NOMO-1 (cell line): ENCODE data around the gene RAB6B.

Experiments
- DNase-seq, 2 experiments: peaks; one replicate each; lab custom pipeline; 2025; ENCODE audit not compliant: unreplicated experiment in 2 of 2; lab: John Stamatoyannopoulos, UW

The RAB6B gene

GRCh38 chr3:133860519-133860918 is 35.2 kb downstream of the RAB6B start:
- no peak for DNase-seq

- DNase-seq = no peak
Observed at GRCh38 chr3:133859381-133860234, 36.1 kb downstream of the RAB6B start.

GRCh38 chr3:133857767-133858166 is 37.9 kb downstream of the RAB6B start:
- DNase-seq = peak; percentile 52 to 58

- DNase-seq = no peak
Observed at GRCh38 chr3:133856316-133856715, 39.4 kb downstream of the RAB6B start.

GRCh38 chr3:133855772-133856171 is 39.9 kb downstream of the RAB6B start:
- no peak for DNase-seq

- no peak for DNase-seq
Observed at GRCh38 chr3:133855002-133855370, 40.7 kb downstream of the RAB6B start.

DNA sequence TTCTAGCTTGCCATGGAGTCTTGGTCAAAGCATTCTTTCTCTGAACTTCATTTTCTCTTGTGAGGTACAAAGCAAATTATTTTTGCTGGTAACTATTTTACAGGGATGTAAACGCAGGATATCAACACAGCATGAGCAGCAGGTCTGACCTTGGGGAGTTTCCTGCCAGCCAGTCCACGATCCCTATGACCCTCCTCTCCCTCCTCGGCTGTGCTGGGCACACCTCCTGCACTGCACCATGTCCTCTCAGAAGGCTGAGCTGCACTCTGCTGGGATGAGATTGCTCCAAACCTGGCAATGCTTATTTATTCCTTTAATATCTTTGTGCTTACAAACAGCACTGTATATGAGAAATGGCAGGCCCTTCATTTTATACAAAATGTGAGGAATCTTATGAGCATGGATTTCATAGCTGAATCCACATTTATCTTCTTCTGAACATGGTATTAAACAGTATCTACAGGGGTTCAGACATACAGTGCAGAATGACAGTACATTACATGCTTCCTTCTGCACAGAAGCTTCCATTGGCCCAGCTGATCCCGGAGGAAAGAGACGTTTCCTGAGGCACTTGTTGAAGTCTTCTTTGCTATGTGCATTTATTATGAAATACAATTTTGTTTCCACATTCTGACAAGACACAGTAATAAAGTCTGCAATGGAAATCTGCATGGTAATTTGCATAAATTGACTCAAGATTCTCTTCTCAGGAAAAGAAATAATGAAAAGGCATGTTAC is 41.2 kb downstream of the RAB6B start:
- no peak for DNase-seq

DNA sequence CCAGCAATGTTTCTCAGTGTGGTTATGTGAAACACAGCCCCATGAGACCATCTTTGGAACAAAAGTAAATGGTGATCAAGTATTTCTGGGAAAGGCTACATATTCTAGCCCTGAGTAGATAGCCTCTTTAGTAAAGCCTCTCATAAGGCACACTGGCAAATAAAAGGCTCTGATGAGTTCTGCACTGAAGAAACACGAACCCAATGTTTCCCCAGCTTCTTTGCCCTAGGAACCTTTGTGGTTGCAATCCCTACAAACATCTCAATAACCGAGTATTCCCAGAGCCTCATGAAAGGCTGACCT is 41.8 kb downstream of the RAB6B start:
- no peak for DNase-seq

- no peak for DNase-seq
Observed at GRCh38 chr3:133853063-133853924, 42.4 kb downstream of the RAB6B start.

GRCh38 chr3:133851931-133852330 is 43.8 kb downstream of the RAB6B start:
- no peak for DNase-seq

DNA sequence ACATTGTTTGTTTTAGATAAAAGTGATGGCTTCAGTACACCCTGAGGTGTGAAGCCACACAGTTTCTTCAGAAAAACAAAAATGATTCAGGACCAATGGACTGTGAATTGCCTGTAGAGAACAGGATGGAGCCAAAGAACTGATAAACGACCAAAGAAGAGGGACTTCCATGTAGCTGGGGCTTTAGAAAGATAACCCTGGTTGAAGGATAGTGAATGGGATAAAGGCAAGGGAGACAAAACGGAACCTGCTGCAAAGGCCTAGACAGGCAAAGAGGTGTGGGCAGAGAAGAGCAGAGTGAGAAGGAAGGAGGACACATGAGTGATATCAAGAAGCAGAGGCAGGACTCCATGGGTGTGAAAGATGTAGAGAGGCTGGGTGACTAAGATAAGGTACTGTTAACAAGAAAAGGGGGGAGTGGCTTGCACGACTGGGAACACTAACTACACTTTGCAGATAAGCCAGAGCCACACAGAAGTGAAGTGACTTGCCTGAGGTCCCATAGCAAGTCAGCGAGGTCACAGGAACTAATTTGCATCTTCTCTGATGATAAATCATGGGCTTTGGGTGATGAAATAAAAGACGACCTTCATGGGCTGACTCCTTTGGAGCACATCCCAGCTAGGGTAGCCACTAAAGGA is 44.3 kb downstream of the RAB6B start:
- no peak for DNase-seq

DNA sequence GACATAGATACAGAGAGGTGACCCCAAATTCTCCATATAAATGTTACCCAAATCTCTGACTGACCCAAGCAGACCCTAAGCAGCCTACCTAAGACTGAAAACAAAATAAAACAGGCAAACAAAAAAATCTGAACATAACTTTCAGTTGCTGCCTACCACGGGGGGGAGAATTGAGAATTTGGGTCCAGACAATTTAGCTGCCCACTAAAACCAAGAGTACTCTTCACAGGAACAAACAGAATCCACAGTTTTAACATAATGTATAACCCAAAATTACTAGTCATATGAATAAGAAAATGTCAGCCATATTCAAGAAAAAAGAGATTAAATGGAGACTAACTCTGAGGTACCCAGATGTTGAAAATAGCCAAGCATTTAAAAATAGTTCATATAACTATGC is 45.6 kb downstream of the RAB6B start:
- no peak for DNase-seq

DNA sequence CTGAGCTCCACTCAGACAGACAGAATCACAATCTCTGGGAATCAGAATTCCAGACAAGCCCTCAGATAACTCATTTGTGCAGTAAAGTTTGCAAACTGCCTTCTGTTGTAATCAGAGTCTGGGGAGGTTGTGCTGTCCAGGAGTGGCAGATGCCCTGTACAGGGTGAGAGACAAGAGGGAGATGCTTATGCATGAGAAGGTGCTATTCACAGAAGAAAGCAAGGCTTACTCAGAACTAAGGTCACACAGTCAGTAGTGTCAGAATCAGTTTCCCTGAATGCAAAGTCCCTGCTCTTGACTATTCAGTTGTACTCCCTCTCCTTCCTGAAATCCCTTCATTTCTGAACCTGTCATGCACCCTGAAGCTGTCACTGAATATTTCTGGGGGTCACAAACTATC is 46.3 kb downstream of the RAB6B start:
- no peak for DNase-seq

DNA sequence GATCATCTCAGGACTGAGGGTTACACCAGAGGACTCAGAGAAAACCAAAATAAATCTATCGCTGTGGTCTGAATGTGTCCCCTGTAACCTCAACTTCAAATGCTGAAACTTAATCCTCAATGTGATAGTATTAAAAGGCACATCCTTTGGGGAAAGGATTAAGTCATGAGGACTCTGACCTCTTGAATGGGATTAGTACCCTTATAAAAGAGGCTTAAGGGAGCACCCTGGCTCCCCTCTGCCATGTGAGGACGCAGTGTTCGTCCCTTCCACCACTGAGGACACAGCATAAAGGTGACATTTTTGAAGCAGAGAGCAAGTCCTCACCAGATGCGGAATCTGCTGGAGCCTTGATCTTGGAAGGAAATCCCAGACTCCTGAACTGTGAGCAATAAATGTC is 50.6 kb downstream of the RAB6B start:
- no peak for DNase-seq

DNA sequence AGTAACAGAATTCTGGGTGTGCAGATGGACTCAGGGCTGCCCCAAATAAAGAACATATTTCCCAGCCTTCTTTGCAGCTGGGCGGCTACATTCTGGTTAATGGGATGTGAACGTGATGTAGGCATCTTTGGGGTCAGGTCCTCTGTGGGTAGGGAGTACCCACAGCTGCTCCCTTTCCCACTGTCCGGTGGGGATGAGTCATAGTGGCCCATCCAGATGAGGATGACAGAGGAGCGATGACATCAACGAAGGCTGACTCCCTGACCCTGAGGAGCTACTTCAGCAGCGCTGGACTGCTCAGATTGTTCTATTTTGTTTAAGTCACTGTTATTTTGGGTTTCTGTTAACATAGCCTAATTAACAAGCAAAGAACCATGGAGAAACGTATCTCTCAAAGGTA is 52.0 kb downstream of the RAB6B start:
- no peak for DNase-seq

GRCh38 chr3:133842158-133842557 is 53.5 kb downstream of the RAB6B start:
- DNase-seq = no peak

DNA sequence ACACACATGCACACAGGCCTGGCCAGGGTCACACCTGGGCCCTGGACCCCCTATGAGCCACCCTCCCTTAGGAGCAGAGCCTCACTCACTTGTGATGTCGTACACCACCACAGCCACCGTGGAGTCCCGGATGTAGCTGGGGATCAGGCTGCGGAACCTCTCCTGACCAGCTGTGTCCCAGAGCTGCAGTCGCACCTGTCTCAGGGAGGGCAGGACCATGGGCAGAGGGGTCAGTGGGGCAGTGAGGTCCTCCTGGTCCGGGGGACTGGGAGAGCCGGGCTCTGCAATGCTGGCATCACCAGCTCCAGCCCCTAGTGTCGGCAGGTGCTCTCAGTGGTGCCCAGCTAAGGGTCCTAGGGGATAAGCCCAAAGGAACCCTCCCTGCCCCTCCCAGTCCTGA is 54.5 kb downstream of the RAB6B start:
- no peak for DNase-seq

DNA sequence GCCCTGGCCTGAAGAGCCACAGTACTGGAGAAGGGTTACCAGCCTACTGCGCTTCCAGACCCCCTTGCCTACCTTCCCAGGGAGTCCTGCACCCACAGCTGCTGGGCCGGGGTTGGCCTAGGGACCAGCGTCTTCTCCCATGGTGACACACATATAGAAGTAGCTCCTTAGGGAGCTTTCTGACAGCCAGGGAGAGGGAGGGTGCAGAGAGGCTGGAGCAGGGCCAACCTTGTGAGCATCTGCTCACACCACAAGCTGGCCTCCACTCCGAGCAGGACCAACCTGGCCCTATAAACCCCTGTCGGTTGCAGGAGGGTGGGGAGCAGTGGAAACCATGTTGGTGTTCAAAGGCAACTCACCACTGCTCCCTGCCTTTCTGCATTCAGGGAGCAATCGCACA is 54.9 kb downstream of the RAB6B start:
- DNase-seq = no peak

DNA sequence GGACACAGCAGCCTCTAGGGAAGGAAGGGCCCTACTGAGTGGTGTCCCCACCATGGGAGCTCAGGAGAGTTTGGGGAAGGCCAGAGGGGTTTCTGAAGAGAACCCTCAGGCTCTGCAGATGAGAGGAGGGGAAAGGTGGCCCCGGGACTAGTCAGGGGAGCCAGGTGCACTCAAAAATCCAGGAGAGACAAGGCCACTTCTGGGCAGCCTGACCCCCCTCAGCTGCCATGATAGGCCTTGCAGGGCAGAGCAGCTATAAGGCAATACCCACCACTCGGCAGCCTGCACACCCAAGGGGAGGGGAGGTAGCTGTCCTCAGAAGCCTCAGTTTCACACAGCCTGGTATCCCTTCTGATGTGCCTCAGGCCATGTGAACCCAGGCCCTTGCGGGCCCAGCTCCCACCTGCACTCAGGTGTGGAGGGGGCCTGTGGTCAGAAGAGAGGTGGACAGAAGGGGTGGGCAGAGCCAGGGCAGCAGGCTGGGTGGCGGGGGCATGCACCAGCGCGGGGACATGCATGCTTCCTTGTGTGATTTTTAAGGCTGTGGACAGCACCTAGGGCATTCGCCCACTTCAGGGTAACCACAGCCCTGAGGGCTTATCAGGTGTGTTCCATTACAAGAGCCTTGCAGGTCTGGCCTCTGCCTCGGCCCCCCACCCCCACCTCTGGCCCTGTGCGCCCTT is 55.5 kb downstream of the RAB6B start:
- DNase-seq = no peak
